GM21447 (cell line): ENCODE measurements around the gene TBC1D10B.

Experiments used
- ATAC-seq: cut with Tn5 transposase; IDR thresholded peaks from one replicate; pipeline ENCODE4 v1.9.1; 2021; ENCODE audit not compliant: unreplicated experiment

Gene TBC1D10B

DNA sequence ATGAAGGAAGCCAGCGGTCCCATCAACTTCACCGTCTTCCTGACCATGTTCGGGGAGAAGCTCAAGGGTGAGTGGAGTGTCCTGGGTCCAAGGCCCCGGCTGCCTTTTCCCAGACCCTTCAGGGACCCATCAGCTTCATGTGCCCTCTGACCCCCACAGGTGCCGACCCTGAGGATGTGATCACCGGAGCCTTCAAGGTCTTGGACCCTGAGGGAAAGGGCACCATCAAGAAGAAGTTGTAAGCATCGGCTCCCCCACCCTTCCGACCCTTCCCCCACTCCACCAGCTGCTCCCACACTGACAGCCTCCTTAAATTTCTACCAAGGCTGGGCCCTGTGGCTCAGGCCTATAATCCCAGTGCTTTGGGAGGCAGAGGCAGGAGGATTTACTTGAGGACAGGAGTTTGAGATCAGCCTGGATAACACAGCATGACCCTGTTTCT, 6.2 kb upstream of the TBC1D10B start:
- ATAC-seq, result no peak

GRCh38 chr16:30375864-30376263, 5.6 kb upstream of the TBC1D10B start:
- no peak for ATAC-seq

- no peak for ATAC-seq
Observed at GRCh38 chr16:30374538-30374937, 4.2 kb upstream of the TBC1D10B start, which contains the start of gene MYL11. Gene MYL11 (plus strand): TSS chr16:30374802. CDS start chr16:30374858, 56 bp downstream.

GRCh38 chr16:30372725-30373124, 2.4 kb upstream of the TBC1D10B start:
- no peak for ATAC-seq

DNA sequence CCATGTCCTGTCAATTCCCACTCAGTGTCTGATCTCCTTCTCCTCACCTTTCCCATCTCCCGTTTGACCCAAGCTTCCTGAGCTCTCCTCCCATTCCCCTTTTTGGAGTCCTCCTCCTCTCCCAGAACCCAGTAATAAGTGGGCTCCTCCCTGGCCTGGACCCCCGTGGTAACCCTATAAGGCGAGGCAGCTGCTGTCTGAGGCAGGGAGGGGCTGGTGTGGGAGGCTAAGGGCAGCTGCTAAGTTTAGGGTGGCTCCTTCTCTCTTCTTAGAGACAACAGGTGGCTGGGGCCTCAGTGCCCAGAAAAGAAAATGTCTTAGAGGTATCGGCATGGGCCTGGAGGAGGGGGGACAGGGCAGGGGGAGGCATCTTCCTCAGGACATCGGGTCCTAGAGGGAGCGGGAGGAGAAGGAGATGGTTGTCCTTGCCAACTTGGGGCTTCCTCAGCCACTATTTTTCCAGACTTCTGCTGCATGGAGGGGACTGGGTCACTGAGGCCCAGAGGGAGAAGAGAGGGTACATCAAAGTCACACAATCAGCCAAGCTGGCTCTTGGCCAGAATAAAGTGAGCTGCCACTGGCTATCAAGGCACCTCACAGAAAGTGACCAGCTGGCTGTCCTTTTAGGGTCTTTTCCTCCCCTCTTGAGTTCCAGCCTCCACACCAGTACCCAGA, 1.9 kb upstream of the TBC1D10B start:
- no peak for ATAC-seq

GRCh38 chr16:30371248-30371816, 1.0 kb upstream of the TBC1D10B start:
- ATAC-seq, result no peak

- ATAC-seq, result peak; percentile 3
Observed at GRCh38 chr16:30369938-30370455, 297 bp downstream of the TBC1D10B start.

DNA sequence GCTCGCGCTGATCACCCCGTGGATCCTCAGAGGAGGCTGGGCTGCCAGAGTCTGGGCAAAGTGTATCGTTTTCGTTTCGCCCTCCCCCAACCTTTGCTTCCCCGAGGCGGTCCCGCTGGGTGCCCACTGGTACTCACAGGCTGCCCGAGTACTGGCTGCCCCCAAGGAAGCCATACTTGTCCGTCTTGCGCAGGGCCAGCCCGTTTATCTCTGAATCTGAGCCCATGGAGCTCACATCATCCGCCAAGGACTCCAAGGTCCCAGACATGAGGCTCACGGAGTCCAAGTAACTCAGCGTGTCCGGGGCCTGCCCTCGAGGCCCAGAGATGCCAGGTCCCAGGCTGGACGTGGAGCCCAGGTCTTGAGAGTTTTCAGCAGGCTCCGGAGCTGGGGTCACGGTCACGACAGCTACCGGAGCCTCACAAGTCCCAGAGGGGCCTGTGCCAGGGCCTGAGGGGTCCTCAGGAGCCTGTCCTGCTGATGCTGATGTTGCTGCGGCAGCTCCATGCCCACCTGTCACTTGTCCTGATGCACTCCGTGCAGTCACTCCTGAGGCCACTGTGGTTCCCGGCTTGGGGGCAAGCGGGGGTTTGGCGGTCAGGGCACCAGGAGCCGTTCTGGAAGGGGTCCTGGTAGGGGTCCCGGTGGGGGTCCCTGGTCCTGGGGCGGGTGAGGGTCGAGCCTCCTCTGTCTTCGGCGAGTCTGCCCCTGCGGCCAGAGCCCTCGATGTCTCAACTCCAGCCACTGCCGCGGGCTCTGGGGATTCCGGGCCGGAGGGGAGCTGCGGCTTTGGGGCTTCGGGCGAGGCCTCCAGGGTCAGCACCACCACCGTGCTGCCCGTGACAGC, 980 bp downstream of the TBC1D10B start:
- no peak for ATAC-seq

DNA sequence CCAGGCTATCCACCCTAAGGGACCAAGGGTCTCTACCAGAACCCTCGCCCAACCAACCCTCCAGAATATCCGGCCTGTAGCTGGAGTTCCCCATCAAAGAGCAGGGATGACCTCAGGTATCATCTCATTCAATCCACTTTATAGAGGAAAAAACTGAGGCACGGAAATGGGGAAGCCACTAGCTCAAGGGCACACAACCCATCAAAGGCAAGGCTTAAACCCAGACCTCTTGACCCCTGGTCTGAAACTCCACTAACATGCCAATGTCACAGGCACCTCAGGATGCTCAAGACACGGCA, 1.6 kb downstream of the TBC1D10B start:
- ATAC-seq, result no peak

- no peak for ATAC-seq
Observed at GRCh38 chr16:30368122-30368791, 2.0 kb downstream of the TBC1D10B start.

DNA sequence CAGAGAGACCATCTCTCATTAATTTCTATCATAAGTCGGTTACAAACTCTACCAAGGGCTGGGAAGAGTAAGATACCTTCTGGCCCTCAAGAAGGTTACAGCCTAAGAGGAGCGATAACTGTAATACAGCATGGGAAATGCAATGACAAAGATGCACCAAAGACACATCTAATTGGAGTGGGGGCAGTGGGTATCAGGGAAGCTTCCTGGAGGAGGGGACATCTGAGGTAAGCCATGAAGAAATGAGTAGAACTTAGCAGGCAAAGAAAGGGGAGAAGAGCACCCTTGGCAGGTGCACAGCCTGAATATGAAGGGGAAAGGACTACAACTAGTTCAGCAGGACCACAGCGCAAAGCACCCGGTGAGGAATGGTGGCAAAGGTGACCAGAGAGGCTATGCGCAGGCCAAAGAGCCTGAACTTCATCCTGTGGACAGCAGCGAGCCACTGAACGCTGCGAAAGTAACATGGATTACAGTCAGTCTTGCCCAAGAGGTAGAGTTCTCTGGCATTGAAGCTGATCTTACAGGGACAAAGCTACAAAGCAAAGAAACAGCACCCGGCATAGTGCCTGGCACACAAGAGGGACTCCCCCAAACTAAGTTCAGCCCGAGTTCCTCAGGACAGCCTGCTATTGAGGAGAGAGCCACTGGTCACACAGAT, 2.8 kb downstream of the TBC1D10B start:
- no peak for ATAC-seq

DNA sequence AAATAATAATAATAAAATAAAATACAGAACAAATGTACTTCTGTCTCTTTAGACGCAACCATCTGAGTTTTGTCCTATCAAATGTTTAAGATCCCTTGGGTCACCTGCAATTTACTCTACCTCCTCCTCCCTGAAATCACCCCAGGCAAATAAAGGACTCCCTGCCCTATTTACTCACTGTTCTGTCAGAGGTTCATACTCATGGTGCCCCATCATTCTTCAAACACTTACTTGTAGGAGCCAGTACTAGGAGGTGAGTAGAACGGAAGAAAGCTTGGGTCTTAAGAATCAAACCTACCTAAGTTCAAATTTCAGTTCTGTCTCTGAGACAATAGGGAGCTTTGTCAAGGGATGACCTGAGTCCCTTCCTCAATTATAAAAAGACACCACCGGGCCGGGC, 3.8 kb downstream of the TBC1D10B start:
- no peak for ATAC-seq

- ATAC-seq, result no peak
Observed at GRCh38 chr16:30365200-30365599, 5.1 kb downstream of the TBC1D10B start.

DNA sequence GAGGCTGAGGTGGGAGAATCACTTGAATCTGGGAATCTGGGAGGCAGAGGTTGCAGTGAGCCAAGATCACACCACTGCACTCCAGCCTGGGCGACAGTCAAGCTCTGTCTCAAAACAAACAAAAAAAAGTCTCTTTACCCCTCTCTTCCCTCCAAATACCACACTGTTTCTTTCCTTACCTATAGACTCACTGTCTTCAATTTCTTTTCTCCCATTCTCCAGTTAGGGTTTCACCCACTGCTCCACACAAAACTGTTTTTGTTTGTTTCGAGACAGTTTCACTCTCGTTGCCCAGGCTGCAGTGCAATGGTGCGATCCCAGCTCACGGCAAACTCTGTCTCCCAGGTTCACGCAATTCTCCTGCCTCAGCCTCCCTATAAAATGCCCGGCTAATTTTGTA, 9.1 kb downstream of the TBC1D10B start:
- no peak for ATAC-seq

DNA sequence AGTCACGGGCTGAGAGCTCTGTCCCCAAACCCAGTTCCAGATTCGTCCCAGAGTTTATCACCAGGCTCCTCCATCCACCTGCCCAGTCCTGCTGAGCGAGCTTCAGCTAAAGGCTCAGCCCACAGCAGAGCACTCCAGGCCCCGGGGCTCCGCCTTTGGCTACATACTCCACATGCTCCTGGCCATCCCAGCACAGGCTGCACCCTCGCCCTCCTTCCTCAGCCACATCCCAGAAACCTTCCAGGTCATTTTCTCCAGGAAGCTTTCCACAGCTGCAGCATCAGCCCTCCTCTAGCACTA, 10.5 kb downstream of the TBC1D10B start:
- ATAC-seq, result no peak

DNA sequence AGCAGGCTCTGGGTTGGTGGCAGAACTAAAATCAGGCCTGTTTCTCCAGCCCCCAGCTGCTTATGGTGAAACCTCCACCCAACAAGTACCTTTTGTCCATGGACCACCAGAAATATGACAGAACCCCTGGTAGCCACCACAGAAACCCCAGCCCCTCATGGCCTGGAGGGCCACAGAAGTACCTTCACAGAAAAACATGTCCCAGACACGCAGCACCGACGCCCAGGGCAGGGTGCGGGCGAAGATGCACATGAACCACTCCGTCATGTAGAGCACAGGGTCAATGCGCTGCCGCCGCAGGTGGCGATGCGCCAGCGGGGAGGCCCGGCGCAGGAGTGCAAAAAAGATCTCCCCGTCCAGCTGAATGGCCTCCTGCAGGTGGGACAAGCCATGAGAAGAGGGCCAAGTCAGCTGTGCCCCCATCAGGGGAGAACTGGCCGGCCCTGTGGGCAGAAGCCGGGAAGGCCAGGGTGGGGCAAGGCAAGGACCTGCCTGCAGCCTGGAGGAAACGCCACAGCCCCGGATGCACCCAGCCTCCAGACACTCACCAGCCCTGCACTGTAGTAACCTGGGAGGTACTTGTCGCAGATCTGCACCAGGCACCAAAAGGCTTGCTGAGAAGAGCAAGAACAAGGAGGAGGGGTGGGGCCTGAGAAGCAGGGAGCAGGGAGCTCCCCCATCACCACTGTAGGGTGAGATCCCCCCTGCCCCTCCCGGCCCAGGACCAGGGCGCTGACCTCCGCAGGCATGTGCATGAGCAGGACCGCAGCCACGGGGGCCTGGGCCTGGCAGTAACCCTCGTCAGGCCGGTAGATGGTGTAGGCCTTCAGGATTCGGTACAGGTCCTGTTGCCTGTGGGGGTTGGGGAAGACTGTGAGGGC, 11.1 kb downstream of the TBC1D10B start:
- no peak for ATAC-seq

- no peak for ATAC-seq
Observed at GRCh38 chr16:30358577-30358936, 11.7 kb downstream of the TBC1D10B start.

GRCh38 chr16:30357715-30358576, 12.3 kb downstream of the TBC1D10B start:
- ATAC-seq, result no peak

GRCh38 chr16:30357085-30357714, 13.1 kb downstream of the TBC1D10B start:
- ATAC-seq, result no peak
